GM10266 (cell line): ENCODE results near the gene CFAP157.

Experiments used
- DNase-seq: peaks from one replicate; pipeline ENCODE4 v3.0.0; 2012; ENCODE audit errors: extremely low spot score
- CTCF ChIP-seq: IDR thresholded peaks from 2 replicates; pipeline ENCODE4 v1.5.1; 2012; ENCODE audit warnings: mild to moderate bottlenecking, low read depth; ENCODE audit not compliant: control insufficient read depth, insufficient read depth; ENCODE audit errors: missing control alignments

Gene CFAP157

GRCh38 chr9:127706836-127707241 lies at the start of gene CFAP157:
CFAP157 (plus strand) TSS chr9:127706988; CDS start chr9:127707032, 44 bp downstream.
- TF ChIP-seq CTCF: no peak

GRCh38 chr9:127658428-127658827 lies 48.4 kb upstream of the CFAP157 start:
- no peak for TF ChIP-seq CTCF

More at GRCh38 chr9:127706836-127707241, at the start of gene CFAP157:
- DNase-seq: no peak

GRCh38 chr9:127660886-127661741 lies 45.7 kb upstream of the CFAP157 start:
- no peak for TF ChIP-seq CTCF
- DNase-seq: no peak

More at GRCh38 chr9:127658428-127658827, 48.4 kb upstream of the CFAP157 start:
- DNase-seq: no peak

- DNase-seq: no peak
- no peak for TF ChIP-seq CTCF
Observed at GRCh38 chr9:127662617-127663016, 44.2 kb upstream of the CFAP157 start.

GRCh38 chr9:127664324-127664677 lies 42.5 kb upstream of the CFAP157 start:
- TF ChIP-seq CTCF: no peak
- no peak for DNase-seq

- DNase-seq: no peak
- no peak for TF ChIP-seq CTCF
Observed at GRCh38 chr9:127664678-127665507, 41.9 kb upstream of the CFAP157 start.
